VCaP (cell line): ENCODE data around the gene RALB.

ENCODE experiments used
- H3K27ac ChIP-seq: fragments of 450-650 bp; 2 replicates; pipeline ENCODE4 v1.5.1; 2017
- CTCF ChIP-seq: fragments of 450-650 bp; conservative IDR thresholded peaks from 2 replicates; pipeline ENCODE4 v1.5.1; 2017; ENCODE audit warnings: mild to moderate bottlenecking, moderate library complexity

RALB gene

GRCh38 chr2:120312076-120312475, 59.4 kb downstream of the RALB start:
- TF ChIP-seq CTCF = no peak
- H3K27ac ChIP-seq = peak overlapping the region; percentile 68; the same call in 1 of the 2 replicates

GRCh38 chr2:120312860-120313694, 60.4 kb downstream of the RALB start:
- peak; percentile 92 for TF ChIP-seq CTCF
- peak overlapping the region; percentile 68 for H3K27ac ChIP-seq

GRCh38 chr2:120313695-120314615, 61.3 kb downstream of the RALB start:
- peak overlapping the region; percentile 68 for H3K27ac ChIP-seq
- TF ChIP-seq CTCF = no peak

GRCh38 chr2:120314690-120315366, 62.2 kb downstream of the RALB start:
- H3K27ac ChIP-seq = no peak overlapping the region
- TF ChIP-seq CTCF = no peak

- H3K27ac ChIP-seq = no peak overlapping the region
- no peak for TF ChIP-seq CTCF
Observed at GRCh38 chr2:120315367-120316033, 62.8 kb downstream of the RALB start.

GRCh38 chr2:120316071-120316470, 63.4 kb downstream of the RALB start:
- H3K27ac ChIP-seq = no peak overlapping the region
- no peak for TF ChIP-seq CTCF
